ENCODE data around the gene CGREF1.

DNA sequence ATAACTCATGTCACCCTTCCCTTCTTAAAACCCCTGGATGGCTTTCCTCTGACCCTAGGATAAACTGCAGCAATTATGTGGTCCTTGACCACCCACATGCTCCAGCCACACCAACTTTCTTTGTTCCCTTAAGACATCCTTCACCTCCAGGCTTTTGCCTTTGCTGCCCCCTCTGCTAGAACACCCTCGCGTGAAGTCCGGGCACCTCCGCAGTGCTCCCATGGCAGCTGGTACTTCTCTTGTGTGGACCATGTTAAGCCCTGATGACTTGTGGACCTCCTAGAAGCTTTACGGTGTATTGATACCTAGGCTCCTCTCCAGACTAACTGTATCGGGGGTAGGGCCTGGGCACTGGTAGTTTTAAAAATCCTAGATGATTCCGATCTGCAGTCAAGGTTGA is 3.9 kb upstream of the CGREF1 start:
- TF ChIP-seq, protein P1, sequence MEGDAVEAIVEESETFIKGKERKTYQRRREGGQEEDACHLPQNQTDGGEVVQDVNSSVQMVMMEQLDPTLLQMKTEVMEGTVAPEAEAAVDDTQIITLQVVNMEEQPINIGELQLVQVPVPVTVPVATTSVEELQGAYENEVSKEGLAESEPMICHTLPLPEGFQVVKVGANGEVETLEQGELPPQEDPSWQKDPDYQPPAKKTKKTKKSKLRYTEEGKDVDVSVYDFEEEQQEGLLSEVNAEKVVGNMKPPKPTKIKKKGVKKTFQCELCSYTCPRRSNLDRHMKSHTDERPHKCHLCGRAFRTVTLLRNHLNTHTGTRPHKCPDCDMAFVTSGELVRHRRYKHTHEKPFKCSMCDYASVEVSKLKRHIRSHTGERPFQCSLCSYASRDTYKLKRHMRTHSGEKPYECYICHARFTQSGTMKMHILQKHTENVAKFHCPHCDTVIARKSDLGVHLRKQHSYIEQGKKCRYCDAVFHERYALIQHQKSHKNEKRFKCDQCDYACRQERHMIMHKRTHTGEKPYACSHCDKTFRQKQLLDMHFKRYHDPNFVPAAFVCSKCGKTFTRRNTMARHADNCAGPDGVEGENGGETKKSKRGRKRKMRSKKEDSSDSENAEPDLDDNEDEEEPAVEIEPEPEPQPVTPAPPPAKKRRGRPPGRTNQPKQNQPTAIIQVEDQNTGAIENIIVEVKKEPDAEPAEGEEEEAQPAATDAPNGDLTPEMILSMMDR (IDR thresholded peaks at IDR 0.05; ENCODE audit: insufficient read depth, low read length) = no peak
- no peak for TF ChIP-seq POLR2AphosphoS5 (IDR thresholded peaks at IDR 0.05; ENCODE audit: low read depth)
- TF ChIP-seq, protein P2, sequence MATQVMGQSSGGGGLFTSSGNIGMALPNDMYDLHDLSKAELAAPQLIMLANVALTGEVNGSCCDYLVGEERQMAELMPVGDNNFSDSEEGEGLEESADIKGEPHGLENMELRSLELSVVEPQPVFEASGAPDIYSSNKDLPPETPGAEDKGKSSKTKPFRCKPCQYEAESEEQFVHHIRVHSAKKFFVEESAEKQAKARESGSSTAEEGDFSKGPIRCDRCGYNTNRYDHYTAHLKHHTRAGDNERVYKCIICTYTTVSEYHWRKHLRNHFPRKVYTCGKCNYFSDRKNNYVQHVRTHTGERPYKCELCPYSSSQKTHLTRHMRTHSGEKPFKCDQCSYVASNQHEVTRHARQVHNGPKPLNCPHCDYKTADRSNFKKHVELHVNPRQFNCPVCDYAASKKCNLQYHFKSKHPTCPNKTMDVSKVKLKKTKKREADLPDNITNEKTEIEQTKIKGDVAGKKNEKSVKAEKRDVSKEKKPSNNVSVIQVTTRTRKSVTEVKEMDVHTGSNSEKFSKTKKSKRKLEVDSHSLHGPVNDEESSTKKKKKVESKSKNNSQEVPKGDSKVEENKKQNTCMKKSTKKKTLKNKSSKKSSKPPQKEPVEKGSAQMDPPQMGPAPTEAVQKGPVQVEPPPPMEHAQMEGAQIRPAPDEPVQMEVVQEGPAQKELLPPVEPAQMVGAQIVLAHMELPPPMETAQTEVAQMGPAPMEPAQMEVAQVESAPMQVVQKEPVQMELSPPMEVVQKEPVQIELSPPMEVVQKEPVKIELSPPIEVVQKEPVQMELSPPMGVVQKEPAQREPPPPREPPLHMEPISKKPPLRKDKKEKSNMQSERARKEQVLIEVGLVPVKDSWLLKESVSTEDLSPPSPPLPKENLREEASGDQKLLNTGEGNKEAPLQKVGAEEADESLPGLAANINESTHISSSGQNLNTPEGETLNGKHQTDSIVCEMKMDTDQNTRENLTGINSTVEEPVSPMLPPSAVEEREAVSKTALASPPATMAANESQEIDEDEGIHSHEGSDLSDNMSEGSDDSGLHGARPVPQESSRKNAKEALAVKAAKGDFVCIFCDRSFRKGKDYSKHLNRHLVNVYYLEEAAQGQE (IDR thresholded peaks at IDR 0.05; ENCODE audit: insufficient replicate concordance, low read depth) = no peak
- no peak for TF ChIP-seq GABPA (IDR thresholded peaks at IDR 0.05; ENCODE audit: low read depth)
- no peak for TF ChIP-seq SPI1 (IDR thresholded peaks at IDR 0.05; ENCODE audit: borderline replicate concordance, low read depth)

Data from HL-60 (cell line).